ENCODE results near the gene ZFHX2.

Gene ZFHX2

GRCh38 chr14:23572836-23573235, 21.3 kb upstream of the ZFHX2 start:
- no peak for DNase-seq (ENCODE audit: low read depth)

GRCh38 chr14:23572524-23572828, 20.9 kb upstream of the ZFHX2 start:
- DNase-seq (ENCODE audit: low read depth) = no peak

GRCh38 chr14:23571701-23572523, 20.3 kb upstream of the ZFHX2 start:
- no peak for DNase-seq (ENCODE audit: low read depth)

GRCh38 chr14:23570806-23571483, 19.4 kb upstream of the ZFHX2 start:
- DNase-seq (ENCODE audit: low read depth) = no peak

GRCh38 chr14:23569443-23570151, 18.0 kb upstream of the ZFHX2 start:
- DNase-seq (ENCODE audit: low read depth) = no peak

- DNase-seq (ENCODE audit: low read depth) = no peak
Measured at GRCh38 chr14:23568600-23569331, 17.2 kb upstream of the ZFHX2 start.

GRCh38 chr14:23568021-23568599, 16.5 kb upstream of the ZFHX2 start:
- DNase-seq (ENCODE audit: low read depth) = no peak

- DNase-seq (ENCODE audit: low read depth) = peak; percentile 73
Measured at GRCh38 chr14:23567186-23568020, 15.8 kb upstream of the ZFHX2 start, which contains the start of gene AP1G2. AP1G2 (minus strand) TSS chr14:23567791; CDS start chr14:23567314, 477 bp downstream.

GRCh38 chr14:23566778-23567185, 15.2 kb upstream of the ZFHX2 start:
- no peak for DNase-seq (ENCODE audit: low read depth)

GRCh38 chr14:23566112-23566777, 14.7 kb upstream of the ZFHX2 start:
- DNase-seq (ENCODE audit: low read depth) = no peak

- no peak for DNase-seq (ENCODE audit: low read depth)
Measured at GRCh38 chr14:23565626-23566025, 14.1 kb upstream of the ZFHX2 start.

GRCh38 chr14:23564876-23565275, 13.3 kb upstream of the ZFHX2 start:
- DNase-seq (ENCODE audit: low read depth) = no peak

- DNase-seq (ENCODE audit: low read depth) = no peak
Measured at GRCh38 chr14:23564181-23564812, 12.7 kb upstream of the ZFHX2 start.

- DNase-seq (ENCODE audit: low read depth) = no peak
Measured at GRCh38 chr14:23563473-23564180, 12.1 kb upstream of the ZFHX2 start.

GRCh38 chr14:23562822-23563472, 11.4 kb upstream of the ZFHX2 start:
- no peak for DNase-seq (ENCODE audit: low read depth)

- DNase-seq (ENCODE audit: low read depth) = no peak
Measured at GRCh38 chr14:23561873-23562821, 10.6 kb upstream of the ZFHX2 start.

GRCh38 chr14:23561259-23561658, 9.7 kb upstream of the ZFHX2 start:
- no peak for DNase-seq (ENCODE audit: low read depth)
